Stimulated activated CD4-positive, alpha-beta T cell treated with anti-CD3 and anti-CD28 coated beads, Interleukin-2, amount 100 ng/mL, for 48 hours (primary cell): ENCODE data around the gene RYR3.
A peak's percentile ranks its signal among the peaks of the same experiment; 100 is the strongest.

Experiments used
- DNase-seq, 2 donors: peaks; one replicate each; pipeline ENCODE4 v3.0.0-alpha.2; 2020

RYR3 gene

GRCh38 chr15:33730815-33731214, 420.0 kb downstream of the RYR3 start:
- no peak for DNase-seq

GRCh38 chr15:33735143-33735542, 424.4 kb downstream of the RYR3 start:
- no peak for DNase-seq

- DNase-seq: no peak
These were observed 425.0 kb downstream of the RYR3 start for GRCh38 chr15:33735637-33736247.

GRCh38 chr15:33737687-33738601, 427.2 kb downstream of the RYR3 start:
- DNase-seq: peak; percentile 30 to 43

GRCh38 chr15:33738941-33739664, 428.3 kb downstream of the RYR3 start:
- no peak for DNase-seq

- DNase-seq: no peak
These were observed 431.5 kb downstream of the RYR3 start for GRCh38 chr15:33742306-33742705.

- DNase-seq: no peak
These were observed 432.0 kb downstream of the RYR3 start for GRCh38 chr15:33742800-33743199.

GRCh38 chr15:33746203-33746602, 435.4 kb downstream of the RYR3 start:
- DNase-seq: no peak

- DNase-seq: no peak
These were observed 442.2 kb downstream of the RYR3 start for GRCh38 chr15:33753012-33753411.

GRCh38 chr15:33754242-33754641, 443.5 kb downstream of the RYR3 start:
- DNase-seq: no peak

- DNase-seq: no peak
These were observed 446.2 kb downstream of the RYR3 start for GRCh38 chr15:33756961-33757360.

- no peak for DNase-seq
These were observed 446.9 kb downstream of the RYR3 start for GRCh38 chr15:33757516-33758232.

- DNase-seq: no peak
These were observed 455.6 kb downstream of the RYR3 start for GRCh38 chr15:33766389-33766788.

GRCh38 chr15:33768670-33769190, 458.0 kb downstream of the RYR3 start:
- DNase-seq: no peak

GRCh38 chr15:33773969-33774368, 463.2 kb downstream of the RYR3 start:
- DNase-seq: no peak

- no peak for DNase-seq
These were observed 468.1 kb downstream of the RYR3 start for GRCh38 chr15:33778852-33779251.

- DNase-seq: no peak
These were observed 469.4 kb downstream of the RYR3 start for GRCh38 chr15:33780011-33780768.

- no peak for DNase-seq
These were observed 472.2 kb downstream of the RYR3 start for GRCh38 chr15:33782966-33783365.

GRCh38 chr15:33785366-33785765, 474.6 kb downstream of the RYR3 start:
- DNase-seq: no peak

- DNase-seq: no peak
These were observed 478.3 kb downstream of the RYR3 start for GRCh38 chr15:33788906-33789540.

GRCh38 chr15:33794453-33794852, 483.7 kb downstream of the RYR3 start:
- no peak for DNase-seq
